HCT116 (cell line): Measurements from ENCODE around the gene ARNT2. TPM values are rescaled to one million over a fixed set of nuclear protein-coding genes. Genes with fewer than 3 reads are reported as not detected.

ENCODE experiments used
- ATAC-seq: fragments of 200-7000 bp; cut with Tn5 transposase; 2 replicates; pipeline ENCODE4 v1.9.1; 2020; ENCODE audit warnings: mild to moderate bottlenecking, moderate library complexity
- BruUV-seq: library from RNA; stranded (reverse); fragments of 400-500 nt; replicated peaks from 2 replicates; lab custom pipeline; 2021; lab: Mats Ljungman, UMichigan
- CTCF ChIA-PET: fragments of 300-600 bp; sonication (Branson Sonifier 250); formaldehyde crosslinking; loops from one replicate; lab custom pipeline; 2021; ENCODE audit warnings: antibody characterized with exemption; lab: Charles Lee
- POLR2A ChIA-PET: fragments of 300-600, 350-600 bp; sonication (Branson Sonifier 250); formaldehyde crosslinking; loops from one replicate; lab custom pipeline; 2021; ENCODE audit warnings: antibody characterized with exemption; lab: Charles Lee
- RAD21 ChIA-PET, 2 experiments: fragments of 300-600 bp; sonication (Branson Sonifier 250); formaldehyde crosslinking; loops; one replicate each; lab custom pipeline; 2023; ENCODE audit warnings: low total read pairs in 2 of 2; ENCODE audit not compliant: uncharacterized antibody in 2 of 2, unreplicated experiment in 2 of 2, low non-redundant PET in 1 of 2; lab: Charles Lee
- DNase-seq: peaks from one replicate; pipeline ENCODE4 v3.0.0-alpha.2; 2010; ENCODE audit warnings: low read depth, low spot score
- H2AFZ ChIP-seq: fragments of 200-600 bp; shearing (Covaris generic), sonication (generic); 2 replicates; pipeline ENCODE4 v1.6.1; 2017; ENCODE audit warnings: low read depth, mixed run types, mixed read lengths, antibody characterized with exemption, low read length; ENCODE audit not compliant: poor library complexity, severe bottlenecking
- H3K27ac ChIP-seq: 2 replicates; pipeline ENCODE4 v1.5.1; 2012; ENCODE audit warnings: low read depth, low read length
- H3K27me3 ChIP-seq: fragments of 200-600 bp; sonication (generic); 2 replicates; pipeline ENCODE4 v1.6.1; 2016; ENCODE audit warnings: mixed run types, low read length, mixed read lengths; ENCODE audit not compliant: insufficient read depth
- H3K36me3 ChIP-seq, 2 experiments: fragments of 200-500 bp in 1 of 2; fragments of 200-600 bp in 1 of 2; sonication (Bioruptor generic) in 1 of 2; sonication (generic) in 1 of 2; 2 replicates each; pipeline versions ENCODE4 v1.5.1 to v1.6.1; 2014 to 2016; ENCODE audit warnings: low read length in 2 of 2, inconsistent platforms in 1 of 2, mixed read lengths in 1 of 2, mixed run types in 1 of 2; ENCODE audit not compliant: insufficient read depth in 2 of 2, control insufficient read depth in 1 of 2
- H3K4me1 ChIP-seq, 2 experiments: fragments of 200-600 bp in 1 of 2; sonication (generic) in 1 of 2; 2 replicates each; pipeline versions ENCODE4 v1.5.1 to v1.6.1; 2012 to 2017; ENCODE audit warnings: low read length in 2 of 2, inconsistent platforms in 1 of 2, mild to moderate bottlenecking in 1 of 2, mixed read lengths in 1 of 2, mixed run types in 1 of 2, moderate library complexity in 1 of 2; ENCODE audit not compliant: insufficient read depth in 2 of 2, control insufficient read depth in 1 of 2
- H3K4me2 ChIP-seq: fragments of 200-600 bp; sonication (generic); 2 replicates; pipeline ENCODE4 v1.6.1; 2017; ENCODE audit warnings: mixed run types, low read length, mixed read lengths
- H3K4me3 ChIP-seq, 2 experiments: fragments of 200-600 bp in 1 of 2; sonication (generic) in 1 of 2; replicated peaks in 1 of 2; 2 replicates each; pipeline ENCODE4 v1.5.1; 2011 to 2016; ENCODE audit warnings: low read length in 2 of 2, control low read depth in 1 of 2, low read depth in 1 of 2, mild to moderate bottlenecking in 1 of 2, mixed read lengths in 1 of 2, mixed run types in 1 of 2
- H3K79me2 ChIP-seq: fragments of 200-600 bp; sonication (generic); 2 replicates; pipeline ENCODE4 v1.6.1; 2017; ENCODE audit warnings: mild to moderate bottlenecking, mixed run types, low read length, moderate library complexity, mixed read lengths; ENCODE audit not compliant: insufficient read depth
- H3K9ac ChIP-seq: fragments of 200-600 bp; sonication (generic); 2 replicates; pipeline ENCODE4 v1.6.1; 2016; ENCODE audit warnings: low read length, mixed read lengths
- H3K9me2 ChIP-seq: fragments of 200-600 bp; sonication (generic), shearing (Covaris generic); 2 replicates; pipeline ENCODE4 v1.6.1; 2017; ENCODE audit warnings: mixed run types, mild to moderate bottlenecking, moderate library complexity; ENCODE audit not compliant: insufficient read depth
- H3K9me3 ChIP-seq, 2 experiments: fragments of 200-500 bp in 1 of 2; fragments of 200-600 bp in 1 of 2; sonication (Bioruptor generic) in 1 of 2; sonication (generic) in 1 of 2; 2 replicates each; pipeline ENCODE4 v1.6.1; 2014 to 2017; ENCODE audit warnings: low read length in 2 of 2, mixed read lengths in 2 of 2, inconsistent platforms in 1 of 2, low read depth in 1 of 2, mild to moderate bottlenecking in 1 of 2, mixed run types in 1 of 2, moderate library complexity in 1 of 2; ENCODE audit not compliant: control insufficient read depth in 1 of 2, insufficient read depth in 1 of 2
- H4K20me1 ChIP-seq: fragments of 200-600 bp; sonication (generic), shearing (Covaris generic); 2 replicates; pipeline ENCODE4 v1.6.1; 2017; ENCODE audit warnings: mixed run types, mild to moderate bottlenecking, moderate library complexity; ENCODE audit not compliant: insufficient read depth
- CBX3 ChIP-seq: IDR thresholded peaks from 2 replicates; pipeline ENCODE4 v1.6.1; 2012; ENCODE audit warnings: low read depth
- EZH2 ChIP-seq: fragments of 200-600 bp; sonication (generic); IDR thresholded peaks from 2 replicates; pipeline ENCODE4 v1.6.1; 2017; ENCODE audit warnings: antibody characterized with exemption, mixed run types
- EZH2phosphoT487 ChIP-seq: fragments of 200-600 bp; IDR thresholded peaks from 2 replicates; pipeline ENCODE4 v1.6.1; 2018; ENCODE audit warnings: antibody characterized with exemption, borderline replicate concordance
- POLR2A ChIP-seq: IDR thresholded peaks from 2 replicates; pipeline ENCODE4 v1.7.0; 2011; ENCODE audit warnings: borderline replicate concordance; ENCODE audit not compliant: insufficient read depth, insufficient read length; ENCODE audit errors: extremely low read depth
- POLR2AphosphoS5 ChIP-seq: IDR thresholded peaks from 2 replicates; pipeline ENCODE4 v1.6.1; 2011; ENCODE audit warnings: mild to moderate bottlenecking, low read depth, low read length, moderate library complexity
- SP1 ChIP-seq: IDR thresholded peaks from 2 replicates; pipeline ENCODE4 v1.6.1; 2012; ENCODE audit warnings: low read depth
- SRF ChIP-seq: IDR thresholded peaks from 2 replicates; pipeline ENCODE4 v1.6.1; 2012; ENCODE audit warnings: low read depth
- TCF7L2 ChIP-seq: IDR thresholded peaks from 2 replicates; pipeline ENCODE4 v1.7.0; 2011; ENCODE audit warnings: borderline replicate concordance, inconsistent platforms; ENCODE audit not compliant: insufficient read depth, insufficient read length; ENCODE audit errors: extremely low read depth
- YY1 ChIP-seq: IDR thresholded peaks from 2 replicates; pipeline ENCODE4 v1.6.1; 2011; ENCODE audit warnings: low read length, low read depth, moderate library complexity, mild to moderate bottlenecking; ENCODE audit not compliant: insufficient replicate concordance; ENCODE audit errors: extremely low read depth
- ZNF274 ChIP-seq: fragments of 200-500 bp; sonication (Bioruptor generic); IDR thresholded peaks from 2 replicates; pipeline ENCODE4 v1.6.1; 2014; ENCODE audit warnings: mild to moderate bottlenecking, low read depth, low read length, inconsistent platforms
- intact Hi-C: fragments of 100-400 bp; cut with micrococcal nuclease; formaldehyde crosslinking; loops from 2 replicates; pipeline ENCODE4 v1.10.0; 2022
- total RNA-seq: library from RNA; stranded (reverse); gene quantifications from one replicate; pipeline ENCODE4 v1.2.1, GENCODE V29; 2021; ENCODE audit not compliant: unreplicated experiment
- TF ChIP-seq, protein P1 (sequence below): IDR thresholded peaks from 2 replicates; pipeline ENCODE4 v1.6.1; 2012

The ARNT2 gene
- total RNA-seq, 1 experiment from 2014 or later: 3.0 TPM

DNA sequence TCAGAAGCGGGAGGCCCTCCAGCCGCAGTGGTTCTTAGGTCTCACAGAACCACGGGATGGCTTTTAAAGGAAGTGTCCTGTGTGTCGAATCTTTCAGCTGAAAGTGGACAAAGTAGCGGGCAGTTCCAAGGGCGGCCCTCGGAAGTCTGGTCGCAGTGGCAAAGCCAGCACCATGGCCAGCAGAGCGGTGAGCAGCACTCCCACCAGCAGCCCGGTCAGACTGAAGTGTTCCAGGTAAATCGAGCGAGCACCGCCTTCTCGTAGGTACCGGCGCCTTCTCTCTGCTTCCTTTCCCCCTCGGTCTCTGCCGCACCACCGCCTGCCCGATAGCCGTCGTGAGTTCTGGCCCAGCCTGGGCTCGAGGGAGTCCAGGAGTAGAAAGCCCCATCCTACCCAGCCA, 187.3 kb downstream of the ARNT2 start:
- Histone ChIP-seq H3K27ac (no peak overlapping the region), H3K9ac (no peak overlapping the region), H3K9me3 (no peaks in the 10 kb centered on the region), H3K79me2 (no peaks in the 10 kb centered on the region), H3K36me3 (no peaks in the 10 kb centered on the region), H3K4me3 (no peak overlapping the region), H3K4me1 (peaks cover 2 to 32% of the 10 kb centered on the region in 2 experiments; a peak in 3 of 4 replicates), H4K20me1 (no peaks in the 10 kb centered on the region), H2AFZ (no peak overlapping the region), H3K27me3 (no peaks in the 10 kb centered on the region), H3K9me2 (no peaks in the 10 kb centered on the region), H3K4me2 (no peak overlapping the region)
- ChIA-PET RAD21 (no interaction called here), POLR2A (no interaction called here), CTCF (no interaction called here)
- TF ChIP-seq SRF: no peak
- no peak for TF ChIP-seq POLR2A
- TF ChIP-seq, protein P1, sequence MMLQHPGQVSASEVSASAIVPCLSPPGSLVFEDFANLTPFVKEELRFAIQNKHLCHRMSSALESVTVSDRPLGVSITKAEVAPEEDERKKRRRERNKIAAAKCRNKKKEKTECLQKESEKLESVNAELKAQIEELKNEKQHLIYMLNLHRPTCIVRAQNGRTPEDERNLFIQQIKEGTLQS: no peak
- TF ChIP-seq YY1: no peak
- TF ChIP-seq EZH2phosphoT487: no peak
- TF ChIP-seq TCF7L2: no peak
- TF ChIP-seq CBX3: no peak
- no peak for TF ChIP-seq ZNF274
- intact Hi-C loops: no loop called here
- no peak for DNase-seq
- no peak for ATAC-seq
- no TSS peak for BruUV-seq

DNA sequence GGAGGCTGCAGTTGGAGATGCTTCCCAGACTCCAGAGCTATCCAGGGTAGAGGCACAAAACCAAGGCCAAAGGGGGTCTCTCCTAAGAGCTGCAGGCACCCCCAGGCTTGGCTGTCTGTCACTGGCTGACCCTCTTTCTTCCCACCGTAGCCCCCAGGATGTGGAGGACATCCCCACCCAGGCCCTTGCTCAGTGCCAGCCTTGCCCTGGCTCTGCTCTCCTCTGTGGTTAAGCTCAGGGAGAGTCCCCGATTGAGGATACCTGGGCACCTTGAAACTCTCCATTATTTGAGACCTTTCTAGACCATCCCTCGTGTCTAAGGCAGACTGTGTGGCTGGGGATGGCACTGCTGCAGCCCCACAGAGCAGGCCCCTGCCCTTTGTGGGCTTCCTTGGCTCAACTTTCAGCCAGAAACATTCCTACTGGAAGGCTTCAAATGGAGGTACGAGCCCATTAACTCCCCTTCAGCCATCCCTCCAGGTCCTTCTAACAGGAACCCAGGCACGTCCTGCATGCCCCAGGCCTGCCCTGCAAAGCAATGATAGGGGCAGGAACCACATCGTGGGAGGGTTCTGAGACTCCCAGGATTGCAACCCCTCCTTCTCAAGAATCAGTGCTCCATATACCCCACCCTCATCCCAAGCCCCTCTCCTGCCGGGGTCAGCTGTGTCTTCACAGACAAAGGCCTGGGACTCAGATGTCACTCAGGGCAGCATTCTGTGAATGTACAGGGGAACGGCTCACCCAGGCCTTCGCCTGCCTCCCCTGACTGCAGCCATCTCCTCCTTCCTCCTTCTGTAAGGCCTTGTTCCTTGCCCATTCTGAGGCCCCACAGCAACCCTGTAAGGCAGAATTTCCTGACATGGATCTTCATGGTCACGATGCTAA, 188.0 kb downstream of the ARNT2 start:
- ChIA-PET CTCF (no interaction called here), POLR2A (no interaction called here), RAD21 (no interaction called here)
- Histone ChIP-seq H3K4me2 (no peak overlapping the region), H3K9ac (no peak overlapping the region), H2AFZ (no peak overlapping the region), H3K79me2 (no peaks in the 10 kb centered on the region), H3K27ac (no peak overlapping the region), H3K9me2 (no peaks in the 10 kb centered on the region), H3K4me1 (peaks cover 3 to 38% of the 10 kb centered on the region in 2 experiments; a peak in 3 of 4 replicates), H3K4me3 (no peak overlapping the region), H3K9me3 (no peaks in the 10 kb centered on the region), H4K20me1 (no peaks in the 10 kb centered on the region)
- no peak for ATAC-seq
- no peak for DNase-seq
- TF ChIP-seq EZH2 (no peak), YY1 (no peak), SP1 (no peak), POLR2AphosphoS5 (no peak), CBX3 (no peak)
- TF ChIP-seq, all 23 proteins: peak for 0
- Histone ChIP-seq H3K36me3 (no peaks in the 10 kb centered on the region), H3K27me3 (no peaks in the 10 kb centered on the region)
- no TSS peak for BruUV-seq
- intact Hi-C loops: no loop called here
